GM21737 (cell line): ENCODE data around the gene ZNF341.

ENCODE experiments used
- ATAC-seq: cut with Tn5 transposase; IDR thresholded peaks from one replicate; pipeline ENCODE4 v1.9.1; 2021; ENCODE audit warnings: mild to moderate bottlenecking, moderate library complexity; ENCODE audit not compliant: unreplicated experiment

ZNF341 gene

GRCh38 chr20:33701629-33702450 lies 30.0 kb upstream of the ZNF341 start:
- ATAC-seq = no peak

- no peak for ATAC-seq
These were observed 28.9 kb upstream of the ZNF341 start for GRCh38 chr20:33702861-33703260.

GRCh38 chr20:33703498-33704137 lies 28.2 kb upstream of the ZNF341 start:
- ATAC-seq = no peak

- ATAC-seq = no peak
These were observed 27.4 kb upstream of the ZNF341 start for GRCh38 chr20:33704197-33704924.

GRCh38 chr20:33707668-33708067 lies 24.1 kb upstream of the ZNF341 start:
- ATAC-seq = no peak

GRCh38 chr20:33709398-33709797 lies 22.4 kb upstream of the ZNF341 start:
- no peak for ATAC-seq

- no peak for ATAC-seq
These were observed 21.8 kb upstream of the ZNF341 start for GRCh38 chr20:33709905-33710541.

GRCh38 chr20:33710681-33711445 lies 20.9 kb upstream of the ZNF341 start:
- ATAC-seq = no peak

GRCh38 chr20:33711446-33711738 lies 20.4 kb upstream of the ZNF341 start:
- no peak for ATAC-seq

GRCh38 chr20:33713865-33714367 lies 17.9 kb upstream of the ZNF341 start:
- ATAC-seq = no peak

GRCh38 chr20:33716498-33716897 lies 15.3 kb upstream of the ZNF341 start:
- ATAC-seq = no peak

- ATAC-seq = no peak
These were observed 12.4 kb upstream of the ZNF341 start for GRCh38 chr20:33719277-33719988.

- peak; percentile 92 for ATAC-seq
These were observed 11.6 kb upstream of the ZNF341 start, which contains the start of gene PXMP4 for GRCh38 chr20:33719989-33720709. PXMP4 (minus strand) TSS chr20:33720310; CDS start chr20:33720207, 103 bp downstream.

- ATAC-seq = no peak
These were observed 10.2 kb upstream of the ZNF341 start for GRCh38 chr20:33721391-33722140.

- ATAC-seq = no peak
These were observed 7.2 kb upstream of the ZNF341 start for GRCh38 chr20:33724439-33725094.

- ATAC-seq = no peak
These were observed 6.1 kb upstream of the ZNF341 start for GRCh38 chr20:33725607-33726264.

GRCh38 chr20:33727115-33727479 lies 4.7 kb upstream of the ZNF341 start:
- no peak for ATAC-seq
